Measurements from ENCODE around the gene NOL7. TPM values are rescaled to one million over a fixed set of nuclear protein-coding genes. Genes with fewer than 3 reads are reported as not detected.

Gene NOL7
- total RNA-seq, 2 experiments from 2014 or later = 56.6 to 70.9 TPM

DNA sequence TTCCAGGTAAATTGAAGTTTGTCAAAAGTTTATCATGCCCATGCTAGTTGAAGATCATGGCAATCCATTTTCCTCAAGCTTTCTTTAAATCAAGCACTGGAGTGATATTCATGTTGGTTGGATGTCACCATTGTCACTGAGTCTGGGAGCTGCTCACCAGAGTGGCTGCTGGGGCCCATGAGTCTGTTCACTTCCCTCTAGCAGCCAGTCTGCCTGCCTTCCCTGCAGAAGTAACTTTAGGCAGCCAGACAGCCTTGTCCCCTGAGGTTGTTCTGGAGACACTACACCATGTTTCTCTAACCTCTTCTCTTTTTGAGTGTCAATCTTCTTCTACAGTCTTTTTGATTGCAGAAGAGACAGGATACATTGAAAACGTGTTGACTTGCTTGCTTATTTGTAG lies 35.2 kb upstream of the NOL7 start:
- Mint-ChIP-seq H3K4me3 (no peak overlapping the region), H3K4me1 (peaks cover 13% of the 10 kb centered on the region), H3K27ac (no peak overlapping the region), H3K9me3 (ENCODE audit: low read depth) (peaks cover 4% of the 10 kb centered on the region), H3K27me3 (no peaks in the 10 kb centered on the region), H3K36me3 (peaks cover 23% of the 10 kb centered on the region)
- CTCF ChIA-PET = no interaction called here
- DNase-seq (no peak), ATAC-seq (no peak)

GRCh38 chr6:13581700-13582229 lies 33.4 kb upstream of the NOL7 start:
- Mint-ChIP-seq H3K9me3 (ENCODE audit: low read depth) (peaks cover 4% of the 10 kb centered on the region), H3K27ac (no peak overlapping the region)

DNA sequence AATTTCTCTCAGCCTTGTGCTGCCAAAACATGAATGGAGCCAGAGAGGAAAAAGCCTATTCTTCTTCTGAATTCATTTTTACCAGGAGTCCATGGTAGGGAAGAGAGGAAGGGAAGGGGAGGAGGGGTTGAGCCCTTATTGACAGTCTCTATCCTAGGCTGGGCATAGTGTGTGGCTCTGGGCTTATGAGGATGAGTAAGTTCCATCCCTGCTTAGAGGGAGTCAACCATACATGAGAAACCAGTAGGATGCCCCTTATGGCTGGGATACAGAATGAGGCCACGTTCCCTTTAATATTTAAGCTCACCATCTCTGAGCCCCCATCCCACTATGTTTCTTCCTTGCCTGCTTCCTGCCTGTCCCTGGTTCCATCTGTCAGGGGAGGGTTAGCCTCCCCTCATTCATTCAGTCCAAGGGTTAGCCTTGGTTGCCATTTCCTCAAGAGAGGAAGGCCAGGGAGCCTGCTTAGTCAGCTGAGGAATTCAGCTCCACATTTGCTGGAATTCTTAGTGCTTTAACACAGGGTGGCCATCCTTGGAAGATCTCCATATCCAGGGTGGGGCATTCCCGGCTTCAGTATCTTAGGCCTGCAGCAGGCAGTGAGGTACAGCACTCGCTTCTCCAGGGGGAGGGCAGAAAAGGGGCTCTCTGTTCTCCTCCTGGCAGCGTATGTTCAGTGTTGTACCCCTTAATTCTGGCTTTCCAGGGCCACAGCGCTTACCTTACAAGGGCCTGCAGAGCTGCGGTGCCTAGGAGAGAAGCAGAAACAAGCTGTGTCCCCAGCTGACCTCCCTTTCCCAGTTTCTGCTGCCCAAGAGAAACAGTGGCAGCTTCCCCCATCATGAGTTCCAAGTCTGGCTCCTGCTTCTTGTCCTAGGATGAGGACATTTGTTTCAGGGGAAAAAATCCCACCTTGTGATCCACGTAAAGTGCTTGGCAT lies 28.3 kb upstream of the NOL7 start:
- Mint-ChIP-seq H3K9me3 (ENCODE audit: low read depth) (no peaks in the 10 kb centered on the region), H3K36me3 (peaks cover 14% of the 10 kb centered on the region), H3K4me3 (no peak overlapping the region), H3K27ac (no peak overlapping the region), H3K4me1 (no peaks in the 10 kb centered on the region), H3K27me3 (no peaks in the 10 kb centered on the region)
- CTCF ChIA-PET = interaction anchor here (2.2 kb wide), 1 partner anchor 12 kb away, joined by 7 read pairs; no protein-coding TSS in a partner anchor
- no peak for DNase-seq
- ATAC-seq = no peak

More at GRCh38 chr6:13581700-13582229, 33.4 kb upstream of the NOL7 start:
- H3K27me3 Mint-ChIP-seq = no peaks in the 10 kb centered on the region
- no peaks in the 10 kb centered on the region for H3K4me1 Mint-ChIP-seq
- DNase-seq (no peak), ATAC-seq (no peak)
- CTCF ChIA-PET = interaction anchor here (0.7 kb wide), 1 partner anchor 485 kb away, joined by 3 read pairs; no protein-coding TSS in a partner anchor
- H3K4me3 Mint-ChIP-seq = no peak overlapping the region
- H3K36me3 Mint-ChIP-seq = peaks cover 27% of the 10 kb centered on the region

DNA sequence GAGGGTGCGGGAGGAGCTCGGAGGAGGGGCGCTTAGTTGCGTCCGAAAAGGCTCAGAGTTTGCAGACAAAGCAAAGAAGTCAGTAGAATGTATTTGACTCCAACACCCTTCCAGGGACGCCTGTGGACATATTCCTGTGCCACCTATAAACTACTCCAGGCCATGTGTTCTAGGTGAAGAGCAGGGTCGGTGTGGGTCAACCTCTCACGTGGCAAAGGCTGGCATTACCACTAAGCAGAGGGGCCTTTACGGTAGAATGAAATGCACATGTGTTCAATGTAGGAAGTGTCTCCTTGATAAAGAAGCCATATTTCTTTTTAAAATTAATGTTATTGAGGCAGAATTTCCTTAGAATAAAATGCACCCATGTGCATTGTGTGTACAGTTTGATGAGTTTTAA lies 25.3 kb upstream of the NOL7 start:
- peaks cover 2% of the 10 kb centered on the region for H3K4me1 Mint-ChIP-seq
- peaks cover 6% of the 10 kb centered on the region for H3K36me3 Mint-ChIP-seq
- ATAC-seq (no peak), DNase-seq (no peak)
- no peaks in the 10 kb centered on the region for H3K9me3 Mint-ChIP-seq (ENCODE audit: low read depth)
- no peak overlapping the region for H3K27ac Mint-ChIP-seq
- H3K27me3 Mint-ChIP-seq = no peaks in the 10 kb centered on the region
- CTCF ChIA-PET = no interaction called here
- H3K4me3 Mint-ChIP-seq = no peak overlapping the region

GRCh38 chr6:13590574-13591153 lies 24.5 kb upstream of the NOL7 start:
- DNase-seq (no peak), ATAC-seq (no peak)
- H3K27me3 Mint-ChIP-seq = no peaks in the 10 kb centered on the region
- CTCF ChIA-PET = interaction anchor here (1.0 kb wide), 1 partner anchor 25 kb away, joined by 3 read pairs; the partner anchor contains the start of gene NOL7
- peaks cover 2% of the 10 kb centered on the region for H3K4me1 Mint-ChIP-seq
- H3K27ac Mint-ChIP-seq = no peak overlapping the region
- no peak overlapping the region for H3K4me3 Mint-ChIP-seq
- H3K9me3 Mint-ChIP-seq (ENCODE audit: low read depth) = no peaks in the 10 kb centered on the region
- H3K36me3 Mint-ChIP-seq = peaks cover 1% of the 10 kb centered on the region

DNA sequence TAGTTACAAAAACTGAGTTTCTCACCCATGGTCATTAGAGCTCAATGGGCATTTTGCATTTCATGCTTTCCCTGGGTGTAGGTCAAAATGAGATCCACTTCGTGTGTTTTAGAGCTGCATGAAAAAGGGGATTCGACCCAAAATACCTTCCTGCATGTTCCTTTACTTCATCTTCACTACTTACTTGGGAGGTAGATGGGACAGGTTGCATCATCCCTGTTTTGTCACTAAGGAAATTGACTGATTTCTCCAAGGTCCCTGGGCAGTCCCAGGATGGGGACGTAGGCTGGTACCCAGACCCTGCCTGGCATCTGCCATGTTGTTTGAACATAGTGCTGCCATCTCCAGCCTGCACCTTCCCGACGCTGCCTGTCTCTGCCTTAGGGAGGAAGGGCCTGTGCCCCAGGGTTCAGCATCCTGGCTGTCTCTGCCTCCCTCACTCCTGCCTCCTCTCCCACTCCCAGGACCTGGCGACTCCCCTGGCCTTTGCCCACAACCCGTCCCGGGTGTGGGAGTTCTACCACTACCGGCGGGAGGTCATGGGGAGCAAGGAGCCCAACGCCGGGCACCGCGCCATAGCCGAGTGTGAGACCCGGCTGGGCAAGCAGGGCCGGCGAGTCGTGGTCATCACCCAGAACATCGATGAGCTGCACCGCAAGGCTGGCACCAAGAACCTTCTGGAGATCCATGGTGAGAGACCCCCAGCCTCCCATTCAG lies 23.8 kb upstream of the NOL7 start:
- H3K27ac Mint-ChIP-seq = no peak overlapping the region
- H3K4me1 Mint-ChIP-seq = peaks cover 2% of the 10 kb centered on the region
- no peak overlapping the region for H3K4me3 Mint-ChIP-seq
- no peaks in the 10 kb centered on the region for H3K27me3 Mint-ChIP-seq
- CTCF ChIA-PET = interaction anchor here (1.0 kb wide), 1 partner anchor 24 kb away, joined by 3 read pairs; the partner anchor contains the start of gene NOL7
- DNase-seq = no peak
- ATAC-seq = peak; percentile 16
- H3K36me3 Mint-ChIP-seq = peaks cover 4% of the 10 kb centered on the region
- no peaks in the 10 kb centered on the region for H3K9me3 Mint-ChIP-seq (ENCODE audit: low read depth)

DNA sequence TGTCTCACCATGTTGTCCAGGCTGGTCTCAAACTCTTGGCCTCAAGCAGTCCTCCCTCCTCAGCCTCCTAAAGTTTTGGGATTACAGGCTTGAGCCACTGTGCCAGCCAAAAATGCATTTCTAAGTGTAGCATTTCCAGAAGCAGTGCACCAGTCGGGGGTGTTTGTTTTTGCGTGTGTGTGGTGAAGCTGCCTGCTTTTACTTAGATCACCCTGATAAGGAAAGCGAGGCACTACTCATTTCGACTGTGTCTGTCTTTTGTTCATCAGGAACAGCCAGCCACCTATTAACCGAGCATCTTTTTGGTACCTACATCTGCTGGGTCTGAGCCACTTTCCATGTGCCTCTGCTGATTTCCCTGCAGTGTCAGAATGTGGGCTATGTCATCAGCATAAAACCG lies 22.0 kb upstream of the NOL7 start:
- no peak overlapping the region for H3K27ac Mint-ChIP-seq
- peaks cover 2% of the 10 kb centered on the region for H3K4me1 Mint-ChIP-seq
- no peak overlapping the region for H3K4me3 Mint-ChIP-seq
- H3K9me3 Mint-ChIP-seq (ENCODE audit: low read depth) = no peaks in the 10 kb centered on the region
- CTCF ChIA-PET = interaction anchor here (0.6 to 2.5 kb wide), 3 partner anchors 18 to 100 kb away, joined by 3 to 11 read pairs (median 4); partner anchors contain the start of gene SIRT5
- H3K36me3 Mint-ChIP-seq = peaks cover 8% of the 10 kb centered on the region
- ATAC-seq (no peak), DNase-seq (no peak)
- H3K27me3 Mint-ChIP-seq = no peaks in the 10 kb centered on the region

DNA sequence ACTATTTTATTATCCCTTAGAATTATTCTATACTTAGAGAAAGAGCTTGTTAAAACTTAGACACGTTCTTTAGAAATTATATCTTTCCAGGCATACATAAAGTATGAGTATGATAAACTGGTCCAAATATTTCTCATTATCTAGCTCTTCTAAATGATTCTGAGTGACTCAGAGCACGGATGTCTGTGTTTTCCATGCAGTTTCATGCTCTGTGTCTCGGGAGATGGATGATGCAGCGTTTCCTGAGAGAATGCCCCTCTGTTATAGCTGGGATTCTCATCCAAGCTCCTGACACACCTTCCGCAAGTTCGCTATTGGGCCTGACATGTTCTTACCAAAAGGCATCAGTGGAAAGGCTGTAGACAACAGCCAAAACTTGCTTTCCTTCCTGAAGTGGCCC lies 21.4 kb upstream of the NOL7 start:
- Mint-ChIP-seq H3K4me3 (no peak overlapping the region), H3K9me3 (ENCODE audit: low read depth) (no peaks in the 10 kb centered on the region), H3K27ac (no peak overlapping the region), H3K4me1 (peaks cover 2% of the 10 kb centered on the region), H3K36me3 (peaks cover 8% of the 10 kb centered on the region), H3K27me3 (no peaks in the 10 kb centered on the region)
- CTCF ChIA-PET = interaction anchor here (2.3 to 2.5 kb wide), 2 partner anchors 19 to 21 kb away, joined by 9 to 11 read pairs; partner anchors contain the start of genes NOL7 and SIRT5
- ATAC-seq = no peak
- no peak for DNase-seq

- ATAC-seq (no peak), DNase-seq (no peak)
- Mint-ChIP-seq H3K27ac (no peak overlapping the region), H3K9me3 (ENCODE audit: low read depth) (no peaks in the 10 kb centered on the region), H3K36me3 (peaks cover 14% of the 10 kb centered on the region), H3K4me1 (peaks cover 2% of the 10 kb centered on the region), H3K27me3 (no peaks in the 10 kb centered on the region), H3K4me3 (no peak overlapping the region)
- CTCF ChIA-PET = no interaction called here
These were observed 18.1 kb upstream of the NOL7 start for GRCh38 chr6:13597073-13597472.

- no peak for ATAC-seq
- no peak for DNase-seq
- Mint-ChIP-seq H3K27me3 (no peaks in the 10 kb centered on the region), H3K4me3 (no peak overlapping the region), H3K9me3 (ENCODE audit: low read depth) (no peaks in the 10 kb centered on the region), H3K36me3 (peaks cover 18% of the 10 kb centered on the region), H3K27ac (no peak overlapping the region), H3K4me1 (peaks cover 4% of the 10 kb centered on the region)
- CTCF ChIA-PET = no interaction called here
These were observed 15.1 kb upstream of the NOL7 start for GRCh38 chr6:13600036-13600435.

DNA sequence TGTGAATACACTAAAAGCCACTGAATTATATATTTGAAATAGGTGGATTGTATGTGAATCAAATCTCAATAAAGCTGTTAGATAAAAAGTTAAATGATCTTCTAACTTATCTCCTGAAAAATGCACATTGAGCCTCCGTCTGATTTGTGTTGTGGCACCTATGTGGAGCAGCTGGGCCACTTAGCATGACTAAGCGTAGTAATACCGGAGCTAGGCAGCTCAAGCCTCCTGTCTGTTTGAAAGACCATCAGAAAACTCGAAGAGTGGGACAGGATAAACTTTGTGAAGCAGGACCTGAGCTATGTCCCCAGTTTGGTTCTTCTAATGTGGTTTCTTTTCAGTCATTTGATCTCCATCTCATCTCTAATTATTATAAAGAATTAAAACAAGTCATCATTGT lies 11.0 kb upstream of the NOL7 start:
- H3K36me3 Mint-ChIP-seq = peaks cover 15% of the 10 kb centered on the region
- CTCF ChIA-PET = interaction anchor here (2.0 to 2.3 kb wide), 2 partner anchors 11 to 29 kb away, joined by 8 to 11 read pairs; partner anchors contain the start of genes NOL7 and SIRT5
- H3K27me3 Mint-ChIP-seq = no peaks in the 10 kb centered on the region
- H3K9me3 Mint-ChIP-seq (ENCODE audit: low read depth) = no peaks in the 10 kb centered on the region
- no peak overlapping the region for H3K4me3 Mint-ChIP-seq
- peaks cover 4% of the 10 kb centered on the region for H3K4me1 Mint-ChIP-seq
- no peak overlapping the region for H3K27ac Mint-ChIP-seq
- DNase-seq = no peak
- ATAC-seq = no peak

GRCh38 chr6:13604546-13605416 lies 10.4 kb upstream of the NOL7 start:
- CTCF ChIA-PET = interaction anchor here (0.7 to 2.3 kb wide), 4 partner anchors 10 to 182 kb away, joined by 3 to 11 read pairs (median 6); partner anchors contain the start of genes NOL7 and SIRT5
- no peak for DNase-seq
- Mint-ChIP-seq H3K27ac (no peak overlapping the region), H3K4me1 (peaks cover 4% of the 10 kb centered on the region), H3K4me3 (no peak overlapping the region), H3K27me3 (no peaks in the 10 kb centered on the region), H3K9me3 (ENCODE audit: low read depth) (no peaks in the 10 kb centered on the region), H3K36me3 (peaks cover 15% of the 10 kb centered on the region)
- no peak for ATAC-seq

Data from activated CD8-positive, alpha-beta memory T cell treated with anti-CD3 and anti-CD28 coated beads, Interleukin-2, amount 10 ng/mL, durations not matched to agents 7 days and 5 days (primary cell).